ENCODE measurements around the gene OLFM2.

DNA sequence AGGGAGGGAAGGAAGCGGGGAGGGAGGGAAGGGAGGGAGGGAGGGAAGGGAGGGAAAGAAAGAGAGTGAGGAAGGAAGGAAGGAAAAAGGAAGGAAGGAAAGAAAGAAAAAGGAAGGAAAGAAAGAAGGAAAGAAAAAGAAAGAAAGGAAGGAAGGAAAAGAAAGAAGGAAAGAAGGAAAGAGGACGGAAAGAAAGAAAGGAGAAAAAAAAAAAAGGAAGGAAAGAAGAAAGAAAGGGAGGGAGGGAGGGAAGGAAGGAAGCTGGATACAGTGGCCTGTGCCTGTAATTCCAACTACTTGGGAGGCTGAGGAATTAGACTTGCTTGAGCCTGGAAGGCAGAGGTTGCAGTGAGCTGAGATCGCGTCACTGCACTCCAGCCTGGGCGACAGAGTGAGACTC, 35.3 kb downstream of the OLFM2 start:
- TF ChIP-seq EZH2phosphoT487 (IDR thresholded peaks at IDR 0.05; ENCODE audit: insufficient read depth, low read depth) (no peak), EZH2 (IDR thresholded peaks at IDR 0.05; ENCODE audit: insufficient read depth, poor library complexity, severe bottlenecking) (no peak)
